ENCODE measurements around the gene TEX14.

The TEX14 gene

DNA sequence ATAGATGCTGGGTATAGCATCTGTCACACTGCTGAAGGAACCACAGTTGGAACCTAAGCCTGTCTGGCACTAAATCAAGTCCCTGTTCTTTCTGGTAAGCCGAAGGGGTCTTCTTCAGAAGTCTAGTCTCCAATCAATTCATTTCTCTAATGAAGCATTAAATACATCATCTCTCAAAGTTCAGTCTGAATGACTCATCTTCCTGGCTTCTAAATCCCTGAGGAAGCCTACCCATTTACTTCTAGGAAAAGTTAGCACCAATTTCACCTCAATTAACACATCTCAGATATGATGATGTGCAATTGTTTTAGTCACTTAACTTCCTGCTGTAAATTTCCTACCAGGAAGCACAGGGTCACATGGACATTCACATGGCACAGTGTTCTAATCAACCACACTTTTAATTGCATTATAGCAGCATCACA, 49.9 kb downstream of the TEX14 start:
- no peak for DNase-seq

GRCh38 chr17:58640202-58640601, 51.6 kb downstream of the TEX14 start:
- DNase-seq = no peak

GRCh38 chr17:58639681-58640080, 52.2 kb downstream of the TEX14 start:
- no peak for DNase-seq

- no peak for DNase-seq
Observed at GRCh38 chr17:58637011-58637570, 54.8 kb downstream of the TEX14 start.

GRCh38 chr17:58632324-58633314, 59.2 kb downstream of the TEX14 start:
- no peak for DNase-seq

GRCh38 chr17:58631523-58632323, 60.1 kb downstream of the TEX14 start:
- DNase-seq = peak; percentile 95 to 96

DNA sequence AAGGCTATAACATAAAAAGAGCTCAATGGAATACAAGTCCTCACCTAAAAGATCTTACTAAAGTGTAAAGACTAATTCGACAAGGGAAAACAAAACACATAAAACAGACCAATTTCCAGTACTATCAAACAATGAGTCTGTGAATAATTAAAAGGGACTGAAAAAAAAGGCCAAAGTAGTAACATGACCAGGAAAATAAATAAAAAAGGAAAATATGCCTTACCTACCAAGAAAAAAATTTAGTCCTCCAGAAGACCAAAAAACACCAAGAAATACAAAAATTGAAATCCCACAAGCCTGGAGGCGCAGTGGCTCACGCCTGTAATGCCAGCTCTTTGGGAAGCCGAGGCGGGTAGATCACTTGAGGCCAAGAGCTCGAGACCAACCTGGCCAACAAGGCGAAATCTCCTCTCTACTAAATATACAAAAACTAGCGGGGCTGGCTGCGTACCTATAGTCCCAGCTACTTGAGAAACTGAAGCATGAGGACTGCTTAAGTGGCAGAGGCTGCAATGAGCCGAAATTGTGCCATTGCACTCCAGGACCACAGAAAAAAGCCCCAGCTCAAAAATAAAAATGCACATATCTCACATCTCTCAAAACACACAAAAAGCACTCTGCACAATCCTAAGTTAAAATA, 60.8 kb downstream of the TEX14 start:
- DNase-seq = no peak

DNA sequence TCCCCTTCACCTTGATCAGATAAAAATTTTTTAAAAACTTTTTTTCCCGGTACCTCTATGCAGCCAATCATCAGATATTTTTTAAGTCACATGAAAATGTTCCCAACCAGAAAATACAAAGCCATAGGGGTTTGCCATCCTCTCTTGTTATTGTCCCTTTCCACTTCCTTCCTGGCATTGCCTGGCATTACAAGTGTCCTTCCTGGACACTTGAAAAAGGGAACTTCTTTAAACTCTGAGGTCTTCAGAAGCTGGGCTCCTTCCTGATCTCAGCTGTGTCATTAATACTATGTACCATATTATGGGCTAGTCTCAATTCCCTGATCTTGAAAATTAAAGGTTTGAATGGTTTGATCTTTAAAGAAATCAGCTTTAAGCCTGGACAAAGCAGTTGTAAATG, 64.9 kb downstream of the TEX14 start:
- peak; percentile 61 to 72 for DNase-seq

- no peak for DNase-seq
Observed at GRCh38 chr17:58624751-58625150, 67.1 kb downstream of the TEX14 start.

GRCh38 chr17:58621174-58621573, 70.7 kb downstream of the TEX14 start:
- DNase-seq = no peak

DNA sequence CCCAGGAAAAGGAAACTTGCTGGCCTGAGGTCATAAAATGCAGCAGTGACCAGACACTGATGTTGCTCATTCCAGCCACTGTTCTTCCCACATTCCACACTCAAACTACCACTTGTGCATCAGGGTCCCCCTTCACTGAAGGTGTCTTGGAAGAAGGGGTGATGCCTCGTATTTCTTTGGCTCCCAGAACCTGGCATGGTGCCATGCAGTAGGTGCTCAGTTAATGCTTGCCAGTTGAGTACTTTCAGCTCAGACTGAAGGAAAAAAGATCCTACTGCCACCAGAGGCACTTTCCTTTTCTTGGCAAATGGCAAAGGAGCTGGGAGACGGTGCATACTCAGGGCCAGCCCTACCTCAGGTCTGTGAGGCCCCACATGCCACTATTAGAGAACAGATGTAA, 73.5 kb downstream of the TEX14 start:
- DNase-seq = no peak

GRCh38 chr17:58617563-58617962, 74.3 kb downstream of the TEX14 start:
- DNase-seq = no peak

GRCh38 chr17:58615768-58616659, 75.8 kb downstream of the TEX14 start:
- DNase-seq = no peak

DNA sequence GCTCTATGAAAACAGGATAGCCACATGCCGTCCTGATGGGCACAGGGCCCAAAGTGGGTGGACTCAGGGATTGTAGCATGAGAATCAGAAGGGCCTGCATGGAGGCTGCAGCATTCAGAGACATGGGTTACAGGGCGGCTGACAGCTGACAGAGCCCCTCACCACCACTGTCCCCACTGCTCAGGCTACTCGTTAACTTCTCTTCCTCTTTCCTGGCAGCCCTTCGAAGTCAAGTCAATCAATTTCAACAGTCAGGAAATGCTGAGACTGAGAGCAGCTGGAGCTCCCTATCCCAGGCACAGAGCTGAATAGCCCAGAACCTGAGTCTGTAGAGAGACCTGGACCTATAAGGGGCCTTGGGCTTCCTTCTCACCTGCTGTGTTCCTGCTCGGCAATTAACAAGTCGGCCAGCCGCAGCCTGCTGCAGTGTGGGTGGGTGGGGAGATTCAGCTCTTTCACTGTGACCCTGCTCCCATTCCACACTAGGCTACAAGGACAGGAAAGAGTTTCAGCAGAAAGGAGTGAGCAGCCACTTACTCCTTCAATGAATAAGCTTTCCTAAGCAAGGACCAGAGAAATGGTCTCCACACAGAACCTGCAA, 76.9 kb downstream of the TEX14 start:
- DNase-seq = peak; percentile 71 to 75

DNA sequence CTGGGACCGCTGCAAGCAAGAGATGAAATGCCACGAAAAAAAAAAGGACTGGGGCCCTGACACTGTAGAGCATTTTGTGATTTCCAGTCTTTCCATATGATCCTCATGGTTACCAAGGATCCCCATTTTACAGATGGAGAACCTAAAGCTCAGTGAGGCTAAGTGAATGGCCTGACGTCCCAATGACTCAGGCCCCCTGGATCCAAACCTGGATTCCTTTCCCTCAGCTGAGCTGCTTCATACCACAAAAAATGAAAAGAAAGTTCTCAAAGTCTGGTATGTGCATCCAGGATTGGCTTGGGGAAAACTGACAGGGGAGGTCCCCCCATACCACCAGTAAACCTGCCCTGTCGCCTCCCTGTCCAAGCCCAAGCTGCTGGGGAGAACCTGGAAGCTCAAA, 80.5 kb downstream of the TEX14 start:
- DNase-seq = no peak

GRCh38 chr17:58606934-58607333, 84.9 kb downstream of the TEX14 start:
- DNase-seq = no peak

- DNase-seq = no peak
Observed at GRCh38 chr17:58605986-58606385, 85.9 kb downstream of the TEX14 start.

DNA sequence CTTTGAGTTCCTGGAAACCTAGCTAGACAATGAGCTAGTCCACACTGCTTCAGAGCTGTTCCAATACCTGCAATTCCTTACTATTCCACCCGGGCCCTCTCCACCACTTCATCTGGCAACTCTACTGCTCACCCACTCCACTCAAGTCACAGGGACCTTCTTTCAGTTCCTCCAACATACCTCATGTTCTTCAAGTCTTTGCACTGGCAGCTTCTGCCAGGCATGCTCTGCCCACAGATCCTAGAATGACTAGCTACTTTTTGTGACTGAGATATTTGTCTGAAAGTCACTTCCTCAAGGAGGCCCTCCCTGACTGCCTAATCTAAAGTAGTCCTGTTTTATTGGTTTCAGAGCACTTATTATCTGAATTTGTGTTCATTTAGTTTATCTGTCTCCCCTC, 86.4 kb downstream of the TEX14 start:
- no peak for DNase-seq

GRCh38 chr17:58601976-58602375, 89.9 kb downstream of the TEX14 start:
- no peak for DNase-seq

GRCh38 chr17:58597371-58597770, 94.5 kb downstream of the TEX14 start:
- no peak for DNase-seq

DNA sequence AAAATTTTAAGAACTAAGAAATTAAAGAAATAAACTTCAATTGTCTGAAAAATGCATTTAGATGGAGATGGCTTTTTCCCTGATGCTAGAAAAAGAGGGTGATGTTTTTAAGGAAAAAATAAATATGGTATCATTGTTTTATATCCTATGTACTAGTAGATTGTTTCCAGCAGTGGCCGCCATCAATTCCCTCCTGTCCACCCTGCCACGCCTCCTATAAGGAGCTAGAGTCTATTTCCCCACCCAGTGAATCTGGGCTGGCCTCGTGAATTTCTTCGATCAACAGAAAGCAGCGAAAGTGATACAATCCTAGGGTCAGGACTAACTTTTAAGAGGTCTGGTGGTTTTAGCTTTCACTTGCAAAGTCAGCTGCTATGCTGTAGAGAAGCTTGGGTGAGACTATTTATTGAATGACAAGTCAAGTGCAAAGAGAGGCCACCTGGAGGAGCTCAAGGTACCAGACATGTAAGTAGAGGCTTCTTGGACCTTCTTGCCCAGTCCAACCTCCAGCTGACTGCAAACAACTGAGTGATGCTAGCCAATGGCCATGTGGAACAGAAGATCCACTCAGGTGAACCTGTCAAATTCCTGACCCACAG, 96.6 kb downstream of the TEX14 start:
- DNase-seq = no peak

Data from Kasumi-1 (cell line).